Suprapubic skin (tissue), 4 donors: ENCODE measurements around the gene CAMK2D. TPM values are rescaled to one million over a fixed set of nuclear protein-coding genes. Genes with fewer than 3 reads are reported as not detected.
"Not testable (repeated sequence)": the region's sequence is repeated elsewhere in the genome, so short reads cannot be mapped to it uniquely, and the experiment has no call there.

Source experiments
- DNase-seq, 2 donors: peaks; one replicate each; pipeline ENCODE4 v3.0.0-alpha.2; 2019; ENCODE audit warnings: low spot score in 2 of 2
- H3K27ac ChIP-seq: fragments of 200-600 bp; sonication (generic); one replicate; pipeline ENCODE4 v1.5.1; 2019
- H3K27me3 ChIP-seq: fragments of 200-600 bp; sonication (generic); one replicate; pipeline ENCODE4 v1.5.1; 2019
- H3K36me3 ChIP-seq: fragments of 200-600 bp; sonication (generic); one replicate; pipeline ENCODE4 v1.5.1; 2019
- H3K4me1 ChIP-seq: fragments of 200-600 bp; sonication (generic); one replicate; pipeline ENCODE4 v1.5.1; 2019
- H3K4me3 ChIP-seq: fragments of 200-600 bp; sonication (generic); one replicate; pipeline ENCODE4 v1.5.1; 2019; ENCODE audit warnings: mild to moderate bottlenecking
- H3K9me3 ChIP-seq: fragments of 200-600 bp; sonication (generic); one replicate; pipeline ENCODE4 v1.5.1; 2019
- CTCF ChIP-seq, 2 donors: fragments of 200-600 bp in 1 of 2; fragments of 450-650 bp in 1 of 2; sonication (generic) in 1 of 2; IDR thresholded peaks; one replicate each; pipeline ENCODE4 v1.5.1; 2016 to 2019; ENCODE audit warnings: antibody characterized with exemption in 2 of 2, mild to moderate bottlenecking in 1 of 2, moderate library complexity in 1 of 2
- EP300 ChIP-seq: sonication (generic); formaldehyde crosslinking; IDR thresholded peaks from one replicate; pipeline ENCODE4 v1.6.1; 2017; ENCODE audit warnings: antibody characterized with exemption
- POLR2A ChIP-seq, 2 donors: fragments of 450-650 bp; IDR thresholded peaks; one replicate each; pipeline ENCODE4 v1.6.1; 2017; ENCODE audit warnings: antibody characterized with exemption in 2 of 2, mild to moderate bottlenecking in 2 of 2, moderate library complexity in 2 of 2
- POLR2AphosphoS5 ChIP-seq, 3 donors: sonication (generic); formaldehyde crosslinking; IDR thresholded peaks; one replicate each; pipeline ENCODE4 v1.6.1; 2017; ENCODE audit warnings: antibody characterized with exemption in 3 of 3
- WGBS: methylation state at CpG from one replicate; pipeline ENCODE4 v1.1.5; 2018; 5-methylcytosine and 5-hydroxymethylcytosine counted together
- total RNA-seq, 4 donors: library from RNA; depleted of rRNA; stranded (reverse); fragments of >200 nt; gene quantifications; one replicate each; pipeline ENCODE4 v1.1.0, GENCODE V29; 2016

CAMK2D gene
- total RNA-seq, 4 donors from 2014 or later = 21.5 to 38.2 (median 30.5) TPM

- TF ChIP-seq POLR2AphosphoS5 (IDR thresholded peaks at IDR 0.05) (no peak), EP300 (no peak), CTCF (IDR thresholded peaks at IDR 0.05) (no peak), POLR2A (IDR thresholded peaks at IDR 0.05) (no peak)
- H3K27ac ChIP-seq = no peak overlapping the region
- WGBS = 73% methylated on average over 2 of the region's 2 CpGs
- H3K36me3 ChIP-seq = no peaks in the 10 kb centered on the region
- H3K27me3 ChIP-seq = no peaks in the 10 kb centered on the region
- H3K4me1 ChIP-seq = no peaks in the 10 kb centered on the region
- DNase-seq = no peak
- no peaks in the 10 kb centered on the region for H3K9me3 ChIP-seq
- H3K4me3 ChIP-seq = no peak overlapping the region
Measured at GRCh38 chr4:113707048-113707447, 54.5 kb downstream of the CAMK2D start.

GRCh38 chr4:113705097-113705496, 56.4 kb downstream of the CAMK2D start:
- not testable (repeated sequence) for H3K36me3 ChIP-seq, H3K27me3 ChIP-seq, H3K4me3 ChIP-seq, H3K9me3 ChIP-seq, DNase-seq, H3K4me1 ChIP-seq, H3K27ac ChIP-seq
- 97% methylated on average over 6 of the region's 6 CpGs for WGBS

- H3K4me3 ChIP-seq, H3K9me3 ChIP-seq, H3K27me3 ChIP-seq, H3K36me3 ChIP-seq, DNase-seq, H3K27ac ChIP-seq, H3K4me1 ChIP-seq: not testable (repeated sequence)
- 84% methylated on average over 3 of the region's 3 CpGs for WGBS
Measured at GRCh38 chr4:113702596-113702995, 58.9 kb downstream of the CAMK2D start.

DNA sequence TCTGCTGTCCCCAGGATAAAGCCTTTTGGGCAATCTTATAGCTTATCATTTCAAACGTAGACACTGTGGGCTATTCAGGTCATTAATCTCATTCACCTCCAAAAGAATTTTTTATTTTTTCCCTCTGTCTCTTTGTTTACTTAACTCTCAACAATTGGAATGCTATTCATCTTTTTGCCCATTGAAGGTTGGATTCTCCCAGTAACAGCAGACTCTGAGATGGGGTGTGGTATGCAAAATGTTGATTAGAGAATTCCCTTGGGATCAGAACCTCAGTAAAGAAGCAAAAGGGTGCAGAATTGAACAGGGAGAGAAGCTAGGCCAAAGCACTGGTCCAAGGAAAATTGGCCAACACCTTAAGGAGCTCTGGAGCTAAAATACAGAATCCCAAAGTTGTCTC, 60.4 kb downstream of the CAMK2D start:
- H3K36me3 ChIP-seq = no peaks in the 10 kb centered on the region
- DNase-seq = no peak
- TF ChIP-seq POLR2A (IDR thresholded peaks at IDR 0.05) = no peak
- no peaks in the 10 kb centered on the region for H3K27me3 ChIP-seq
- no peak overlapping the region for H3K27ac ChIP-seq
- H3K4me1 ChIP-seq = peaks cover 3% of the 10 kb centered on the region
- no peaks in the 10 kb centered on the region for H3K9me3 ChIP-seq
- whole genome bisulfite sequencing = 76% methylated on average over 1 of the region's 1 CpG
- H3K4me3 ChIP-seq = no peak overlapping the region

DNA sequence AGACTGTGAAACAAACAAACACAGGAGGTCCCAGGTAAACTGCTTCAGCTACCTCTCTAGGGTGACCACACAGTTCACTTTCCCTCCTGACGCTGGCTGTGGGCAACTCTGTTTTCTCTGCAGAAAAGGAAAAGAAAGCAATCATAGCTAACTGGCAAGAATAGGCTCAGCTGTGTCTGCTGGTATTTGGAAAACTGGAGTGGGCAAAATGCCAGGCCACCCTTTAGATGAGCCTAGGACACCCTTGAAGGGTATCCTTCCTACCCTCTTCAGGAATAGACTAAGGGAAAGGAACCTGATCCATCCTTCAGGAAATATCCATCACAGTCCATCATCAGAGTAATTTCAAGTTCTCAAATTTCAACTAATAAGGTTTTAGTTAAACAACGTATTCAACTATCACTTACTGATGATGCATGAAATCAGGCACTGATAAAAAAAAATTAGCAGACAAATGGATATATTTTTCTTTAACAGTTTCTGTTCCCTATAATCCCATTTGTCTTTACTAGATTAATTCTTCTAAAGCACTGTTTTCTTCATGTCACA, 60.9 kb downstream of the CAMK2D start:
- H3K27ac ChIP-seq = no peak overlapping the region
- no peak for TF ChIP-seq POLR2A (IDR thresholded peaks at IDR 0.05)
- TF ChIP-seq POLR2AphosphoS5 (IDR thresholded peaks at IDR 0.05) = no peak
- TF ChIP-seq CTCF (IDR thresholded peaks at IDR 0.05) = no peak
- WGBS = 79% methylated on average over 2 of the region's 2 CpGs

GRCh38 chr4:113699772-113700171, 61.8 kb downstream of the CAMK2D start:
- H3K27me3 ChIP-seq = no peaks in the 10 kb centered on the region
- H3K9me3 ChIP-seq = no peaks in the 10 kb centered on the region
- H3K4me3 ChIP-seq = no peak overlapping the region
- 88% methylated on average over 2 of the region's 2 CpGs for WGBS
- TF ChIP-seq CTCF (IDR thresholded peaks at IDR 0.05) (no peak), POLR2AphosphoS5 (IDR thresholded peaks at IDR 0.05) (no peak), EP300 (no peak), POLR2A (IDR thresholded peaks at IDR 0.05) (no peak)
- DNase-seq = no peak
- H3K36me3 ChIP-seq = no peaks in the 10 kb centered on the region
- H3K4me1 ChIP-seq = peaks cover 3% of the 10 kb centered on the region
- no peak overlapping the region for H3K27ac ChIP-seq

More for the DNA sequence above, 60.9 kb downstream of the CAMK2D start:
- Histone ChIP-seq H3K36me3 (no peaks in the 10 kb centered on the region), H3K4me1 (peaks cover 3% of the 10 kb centered on the region), H3K4me3 (no peak overlapping the region), H3K9me3 (no peaks in the 10 kb centered on the region), H3K27me3 (no peaks in the 10 kb centered on the region)
- DNase-seq = no peak

DNA sequence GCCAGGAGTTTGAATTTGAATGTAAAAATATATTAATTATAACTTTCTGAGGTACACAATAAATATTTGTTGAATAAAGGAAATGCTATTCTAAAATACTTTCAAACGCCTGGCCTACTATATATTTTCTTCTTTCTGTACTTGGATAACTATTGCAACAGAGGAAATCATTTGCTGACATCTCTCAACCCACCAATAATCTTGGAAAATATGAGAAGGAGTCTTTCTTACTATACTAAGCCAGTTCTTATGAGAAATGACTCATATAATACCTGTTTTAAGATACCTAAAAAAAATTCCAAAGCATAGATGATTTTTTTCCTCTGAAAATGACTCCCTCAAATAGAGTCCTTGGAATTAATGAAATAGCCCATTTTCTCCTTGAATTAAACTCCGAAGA, 64.1 kb downstream of the CAMK2D start:
- WGBS = 93% methylated on average over 2 of the region's 2 CpGs
- no peak overlapping the region for H3K4me3 ChIP-seq
- H3K27ac ChIP-seq = no peak overlapping the region
- H3K36me3 ChIP-seq = no peaks in the 10 kb centered on the region
- TF ChIP-seq CTCF (IDR thresholded peaks at IDR 0.05) (no peak), EP300 (no peak), POLR2A (IDR thresholded peaks at IDR 0.05) (no peak), POLR2AphosphoS5 (IDR thresholded peaks at IDR 0.05) (no peak)
- H3K27me3 ChIP-seq = no peaks in the 10 kb centered on the region
- DNase-seq = no peak
- no peaks in the 10 kb centered on the region for H3K9me3 ChIP-seq
- H3K4me1 ChIP-seq = peaks cover 12% of the 10 kb centered on the region
